Renal pelvis (tissue), 4 donors: ENCODE measurements around the gene ADCY3. TPM values are rescaled to one million over a fixed set of nuclear protein-coding genes. Genes with fewer than 3 reads are reported as not detected.
"Not testable (repeated sequence)": the region's sequence is repeated elsewhere in the genome, so short reads cannot be mapped to it uniquely, and the experiment has no call there.

Experiments
- DNase-seq: peaks from one replicate; pipeline ENCODE4 v3.0.0-alpha.2; 2013
- polyA plus RNA-seq, 3 donors: library from polyadenylated mRNA; unstranded; fragments of 120-200 nt; gene quantifications; one replicate each; pipeline ENCODE4 v1.2.1, GENCODE V29; 2013; ENCODE audit not compliant: insufficient read length in 3 of 3

Gene ADCY3
- polyA plus RNA-seq, 3 donors: 19.4 to 26.6 (median 20.2) TPM

- DNase-seq: peak; percentile 31
Observed at GRCh38 chr2:24850944-24851343, 69.1 kb downstream of the ADCY3 start.

GRCh38 chr2:24845691-24846090, 74.3 kb downstream of the ADCY3 start:
- no peak for DNase-seq

GRCh38 chr2:24844023-24844685, 75.9 kb downstream of the ADCY3 start:
- DNase-seq: no peak

GRCh38 chr2:24843330-24843860, 76.6 kb downstream of the ADCY3 start:
- DNase-seq: no peak

- DNase-seq: no peak
Observed at GRCh38 chr2:24842081-24843050, 77.7 kb downstream of the ADCY3 start.

- DNase-seq: no peak
Observed at GRCh38 chr2:24840962-24841945, 78.8 kb downstream of the ADCY3 start.

- DNase-seq: no peak
Observed at GRCh38 chr2:24840164-24840869, 79.7 kb downstream of the ADCY3 start.

GRCh38 chr2:24839729-24840128, 80.3 kb downstream of the ADCY3 start:
- no peak for DNase-seq

- DNase-seq: no peak
Observed at GRCh38 chr2:24838541-24838940, 81.5 kb downstream of the ADCY3 start.

GRCh38 chr2:24837996-24838513, 82.0 kb downstream of the ADCY3 start:
- DNase-seq: no peak

- no peak for DNase-seq
Observed at GRCh38 chr2:24836706-24837105, 83.3 kb downstream of the ADCY3 start.

GRCh38 chr2:24836206-24836605, 83.8 kb downstream of the ADCY3 start:
- no peak for DNase-seq

- not testable (repeated sequence) for DNase-seq
Observed at GRCh38 chr2:24835411-24835810, 84.6 kb downstream of the ADCY3 start.

GRCh38 chr2:24834733-24835395, 85.2 kb downstream of the ADCY3 start:
- DNase-seq: no peak

GRCh38 chr2:24833821-24834732, 86.0 kb downstream of the ADCY3 start:
- DNase-seq: no peak

- DNase-seq: no peak
Observed at GRCh38 chr2:24832931-24833701, 86.9 kb downstream of the ADCY3 start.

- no peak for DNase-seq
Observed at GRCh38 chr2:24832521-24832920, 87.5 kb downstream of the ADCY3 start.

- no peak for DNase-seq
Observed at GRCh38 chr2:24832073-24832461, 88.0 kb downstream of the ADCY3 start.
